Neuronal stem cell (in vitro differentiated cells): Measurements from ENCODE around the gene RAI14.
A peak's percentile ranks its signal among the peaks of the same experiment; 100 is the strongest.

Experiments
- DNase-seq: peaks from one replicate; pipeline ENCODE4 v3.0.0-alpha.2; 2013; ENCODE audit warnings: low spot score
- H2AFZ ChIP-seq: one replicate; pipeline ENCODE4 v1.6.1; 2013; ENCODE audit warnings: mild to moderate bottlenecking, low read length, inconsistent platforms
- H2AK5ac ChIP-seq: 2 replicates; pipeline ENCODE4 v1.6.1; 2013; ENCODE audit warnings: low read depth, mild to moderate bottlenecking, inconsistent platforms, low read length, moderate library complexity, mixed read lengths
- H2BK120ac ChIP-seq: 2 replicates; pipeline ENCODE4 v1.6.1; 2013; ENCODE audit warnings: low read depth, mild to moderate bottlenecking, inconsistent platforms, low read length, moderate library complexity, mixed read lengths
- H2BK12ac ChIP-seq: one replicate; pipeline ENCODE4 v1.6.1; 2013; ENCODE audit warnings: low read length, inconsistent platforms
- H2BK15ac ChIP-seq: 2 replicates; pipeline ENCODE4 v1.6.1; 2013; ENCODE audit warnings: mild to moderate bottlenecking, low read length, inconsistent platforms, mixed read lengths
- H2BK5ac ChIP-seq: one replicate; pipeline ENCODE4 v1.6.1; 2013; ENCODE audit warnings: inconsistent platforms, mild to moderate bottlenecking, low read length, moderate library complexity
- H3K14ac ChIP-seq: one replicate; pipeline ENCODE4 v1.6.1; 2013; ENCODE audit warnings: low read length, inconsistent platforms
- H3K18ac ChIP-seq: 2 replicates; pipeline ENCODE4 v1.6.1; 2013; ENCODE audit warnings: low read length, inconsistent platforms
- H3K23ac ChIP-seq: 2 replicates; pipeline ENCODE4 v1.6.1; 2013; ENCODE audit warnings: low read depth, mild to moderate bottlenecking, mixed read lengths, low read length, inconsistent platforms; ENCODE audit not compliant: poor library complexity
- H3K27ac ChIP-seq: replicated peaks from 3 replicates; pipeline ENCODE4 v1.5.1; 2013; ENCODE audit warnings: low read length, inconsistent platforms
- H3K27me3 ChIP-seq, 3 experiments: 2 replicates each; pipeline ENCODE4 v1.6.1; 2013; ENCODE audit warnings: low read length in 3 of 3, mild to moderate bottlenecking in 2 of 3, inconsistent platforms in 1 of 3, low read depth in 1 of 3, mixed read lengths in 1 of 3, moderate library complexity in 1 of 3; ENCODE audit not compliant: control insufficient read depth in 3 of 3, insufficient read depth in 3 of 3
- H3K36me3 ChIP-seq, 2 donors: replicated peaks in 1 of 2; 2 replicates each; pipeline ENCODE4 v1.6.1; 2013; ENCODE audit warnings: low read length in 2 of 2; ENCODE audit not compliant: control insufficient read depth in 2 of 2, insufficient read depth in 2 of 2
- H3K4ac ChIP-seq: 2 replicates; pipeline ENCODE4 v1.6.1; 2013; ENCODE audit warnings: inconsistent platforms, mild to moderate bottlenecking, low read length, moderate library complexity
- H3K4me1 ChIP-seq, 2 donors: 1 replicate in 1 of 2; 2 replicates in 1 of 2; pipeline ENCODE4 v1.6.1; 2013; ENCODE audit warnings: low read length in 2 of 2, low read depth in 1 of 2; ENCODE audit not compliant: control insufficient read depth in 2 of 2, insufficient read depth in 1 of 2
- H3K4me2 ChIP-seq: one replicate; pipeline ENCODE4 v1.6.1; 2013; ENCODE audit warnings: mild to moderate bottlenecking, low read length, inconsistent platforms; ENCODE audit not compliant: insufficient read depth, poor library complexity, severe bottlenecking
- H3K4me3 ChIP-seq, 2 donors: 2 replicates each; pipeline ENCODE4 v1.5.1; 2013; ENCODE audit warnings: low read length in 2 of 2, mild to moderate bottlenecking in 2 of 2, inconsistent platforms in 1 of 2, moderate library complexity in 1 of 2
- H3K79me1 ChIP-seq: one replicate; pipeline ENCODE4 v1.6.1; 2013; ENCODE audit warnings: low read depth, mild to moderate bottlenecking, inconsistent platforms, low read length, moderate library complexity
- H3K9ac ChIP-seq: one replicate; pipeline ENCODE4 v1.6.1; 2013; ENCODE audit warnings: mild to moderate bottlenecking, low read depth, low read length, inconsistent platforms; ENCODE audit not compliant: poor library complexity
- H3K9me3 ChIP-seq, 2 donors: replicated peaks in 1 of 2; 2 replicates each; pipeline versions ENCODE3 to v1.6.1; 2013; ENCODE audit warnings: low read length in 2 of 2, mild to moderate bottlenecking in 2 of 2, inconsistent platforms in 1 of 2, low read depth in 1 of 2, mixed read lengths in 1 of 2, moderate library complexity in 1 of 2; ENCODE audit not compliant: control insufficient read depth in 2 of 2, insufficient read depth in 1 of 2
- H4K8ac ChIP-seq: one replicate; pipeline ENCODE4 v1.6.1; 2013; ENCODE audit warnings: low read depth, mild to moderate bottlenecking, inconsistent platforms, low read length, moderate library complexity
- H4K91ac ChIP-seq: one replicate; pipeline ENCODE4 v1.6.1; 2013; ENCODE audit warnings: low read length, low read depth, mild to moderate bottlenecking, inconsistent platforms; ENCODE audit not compliant: poor library complexity
- WGBS, 2 donors: extraction: QIAGEN DNeasy Blood & Tissue Kit; methylation state at CpG; one replicate each; pipeline ENCODE4 v1.1.7; 2013; ENCODE audit warnings: missing lambda C conversion rate in 2 of 2, mixed read lengths in 1 of 2; ENCODE audit not compliant: insufficient read length in 2 of 2, insufficient replicate concordance in 1 of 2; ENCODE audit errors: extremely low coverage in 2 of 2; 5-methylcytosine and 5-hydroxymethylcytosine counted together

The RAI14 gene

GRCh38 chr5:34712565-34712964, 56.4 kb downstream of the RAI14 start:
- Histone ChIP-seq H2BK5ac (no peak overlapping the region), H3K27me3 (no peaks in the 10 kb centered on the region), H4K91ac (no peak overlapping the region), H2BK120ac (no peak overlapping the region), H3K4me2 (no peak overlapping the region), H3K4me3 (no peak overlapping the region), H2AFZ (no peak overlapping the region), H3K79me1 (no peaks in the 10 kb centered on the region), H3K18ac (no peak overlapping the region), H2BK15ac (no peak overlapping the region), H3K36me3 (peaks cover 0 to 25% of the 10 kb centered on the region in 2 donors), H3K9ac (no peak overlapping the region), H4K8ac (no peak overlapping the region), H2AK5ac (no peak overlapping the region), H3K27ac (no peak overlapping the region), H3K4me1 (peaks cover 3 to 6% of the 10 kb centered on the region in 2 donors), H2BK12ac (no peak overlapping the region), H3K23ac (no peak overlapping the region), H3K14ac (no peak overlapping the region), H3K4ac (no peak overlapping the region), H3K9me3 (peaks cover 0 to 5% of the 10 kb centered on the region in 2 donors)
- DNase-seq, result no peak
- WGBS, 2 donors, result no CpG with 5 or more reads among the region's 4 CpGs

- H2BK5ac ChIP-seq, result no peak overlapping the region
- no CpG with 5 or more reads among the region's 1 CpG for WGBS, 2 donors
- no peaks in the 10 kb centered on the region for H3K27me3 ChIP-seq
- no peak overlapping the region for H3K18ac ChIP-seq
- no peak overlapping the region for H2BK12ac ChIP-seq
- H3K36me3 ChIP-seq, result peaks cover 0 to 33% of the 10 kb centered on the region in 2 donors
- no peak overlapping the region for H3K4ac ChIP-seq
- no peak overlapping the region for H3K4me2 ChIP-seq
- peaks cover 6 to 13% of the 10 kb centered on the region in 2 donors for H3K4me1 ChIP-seq
- no peaks in the 10 kb centered on the region for H3K79me1 ChIP-seq
- H3K27ac ChIP-seq, result no peak overlapping the region
- H3K9me3 ChIP-seq, result peaks cover 0 to 2% of the 10 kb centered on the region in 2 donors
- no peak overlapping the region for H3K23ac ChIP-seq
- no peak overlapping the region for H4K8ac ChIP-seq
- no peak overlapping the region for H2AK5ac ChIP-seq
- no peak for DNase-seq
- no peak overlapping the region for H3K9ac ChIP-seq
- no peak overlapping the region for H2BK15ac ChIP-seq
- no peak overlapping the region for H2AFZ ChIP-seq
- no peak overlapping the region for H2BK120ac ChIP-seq
- H4K91ac ChIP-seq, result no peak overlapping the region
- H3K14ac ChIP-seq, result no peak overlapping the region
- no peak overlapping the region for H3K4me3 ChIP-seq
These were observed 59.6 kb downstream of the RAI14 start for GRCh38 chr5:34715711-34716110.

- Histone ChIP-seq H3K36me3 (peaks cover 0 to 25% of the 10 kb centered on the region in 2 donors), H3K27ac (no peak overlapping the region), H3K4me2 (no peak overlapping the region), H2AFZ (no peak overlapping the region), H2BK15ac (no peak overlapping the region), H3K18ac (no peak overlapping the region), H3K23ac (no peak overlapping the region), H4K91ac (no peak overlapping the region), H3K79me1 (peaks cover 2% of the 10 kb centered on the region), H3K4me1 (peaks cover 6 to 13% of the 10 kb centered on the region in 2 donors), H4K8ac (no peak overlapping the region), H2BK5ac (no peak overlapping the region), H3K27me3 (no peaks in the 10 kb centered on the region), H2BK12ac (no peak overlapping the region), H3K14ac (no peak overlapping the region), H3K9ac (no peak overlapping the region), H2BK120ac (no peak overlapping the region), H3K4ac (no peak overlapping the region), H2AK5ac (no peak overlapping the region), H3K9me3 (no peaks in the 10 kb centered on the region), H3K4me3 (no peak overlapping the region)
- DNase-seq, result no peak
- no CpG with 5 or more reads among the region's 2 CpGs for WGBS, 2 donors
These were observed 60.9 kb downstream of the RAI14 start for GRCh38 chr5:34716986-34717385.

GRCh38 chr5:34717426-34718327, 61.5 kb downstream of the RAI14 start:
- H3K4me2 ChIP-seq, result no peak overlapping the region
- H4K8ac ChIP-seq, result no peak overlapping the region
- no peak overlapping the region for H2AFZ ChIP-seq
- H3K4me3 ChIP-seq, result no peak overlapping the region
- no peak overlapping the region for H2BK15ac ChIP-seq
- peak; percentile 23 for DNase-seq
- H3K4ac ChIP-seq, result no peak overlapping the region
- H2BK5ac ChIP-seq, result no peak overlapping the region
- no peak overlapping the region for H3K18ac ChIP-seq
- no CpG with 5 or more reads among the region's 9 CpGs for WGBS, 2 donors
- H2BK12ac ChIP-seq, result no peak overlapping the region
- H3K9ac ChIP-seq, result no peak overlapping the region
- H3K36me3 ChIP-seq, result peaks cover 0 to 21% of the 10 kb centered on the region in 2 donors
- H3K4me1 ChIP-seq, result peaks cover 6 to 13% of the 10 kb centered on the region in 2 donors
- H3K27ac ChIP-seq, result no peak overlapping the region
- no peak overlapping the region for H3K23ac ChIP-seq
- no peak overlapping the region for H2BK120ac ChIP-seq
- peaks cover 2% of the 10 kb centered on the region for H3K79me1 ChIP-seq
- H3K14ac ChIP-seq, result no peak overlapping the region
- H3K27me3 ChIP-seq, result no peaks in the 10 kb centered on the region
- no peak overlapping the region for H2AK5ac ChIP-seq
- no peaks in the 10 kb centered on the region for H3K9me3 ChIP-seq
- H4K91ac ChIP-seq, result no peak overlapping the region
